Left cardiac atrium (tissue), 4 donors: ENCODE data around the gene IDH3A. TPM values are rescaled to one million over a fixed set of nuclear protein-coding genes. Genes with fewer than 3 reads are reported as not detected.

Source experiments
- ATAC-seq, 2 donors: fragments of 200-7000 bp; cut with Tn5 transposase; one replicate each; pipeline ENCODE4 v1.9.1; 2020; ENCODE audit warnings: mild to moderate bottlenecking in 2 of 2, moderate library complexity in 2 of 2
- DNase-seq: peaks from one replicate; pipeline ENCODE4 v3.0.0-alpha.2; 2020
- intact Hi-C, 2 donors: fragments of 100-400 bp; cut with DNase I; formaldehyde crosslinking; loops; one replicate each; pipeline versions ENCODE4 v1.14.1 to v1.15.1; 2022 to 2023
- long read RNA-seq: library from polyadenylated mRNA; unstranded; transcript quantifications from one replicate; pipeline ENCODE4 v2.0.0, GENCODE V29; 2021
- total RNA-seq, 2 donors: library from RNA; stranded (reverse); fragmentation: NEBNext Ultra II Directional; extraction: Animal tissue kit (Norgen Biotek cat#: 25700); gene quantifications; one replicate each; pipeline ENCODE4 v1.2.1, GENCODE V29; 2021
- donor health status: DM: no; HTN: yes; CAD: no.
- donor health status: DM: no; HTN: yes; CAD: no; lungs with severe emphysema.
- donor health status: DM: yes; HTN: yes; CAD: no.
- donor health status: Dilated cardiomyopathy.

The IDH3A gene
- 100 to 1,000 TPM; 353 to 512 TPM for total RNA-seq
- long read RNA-seq, full-length matches to known transcripts, result 433 of 527 reads
- long read RNA-seq, partial matches to known transcripts, result 30 of 527 reads
- long read RNA-seq, other reads (novel, unspliced or antisense), result 64 of 527 reads

DNA sequence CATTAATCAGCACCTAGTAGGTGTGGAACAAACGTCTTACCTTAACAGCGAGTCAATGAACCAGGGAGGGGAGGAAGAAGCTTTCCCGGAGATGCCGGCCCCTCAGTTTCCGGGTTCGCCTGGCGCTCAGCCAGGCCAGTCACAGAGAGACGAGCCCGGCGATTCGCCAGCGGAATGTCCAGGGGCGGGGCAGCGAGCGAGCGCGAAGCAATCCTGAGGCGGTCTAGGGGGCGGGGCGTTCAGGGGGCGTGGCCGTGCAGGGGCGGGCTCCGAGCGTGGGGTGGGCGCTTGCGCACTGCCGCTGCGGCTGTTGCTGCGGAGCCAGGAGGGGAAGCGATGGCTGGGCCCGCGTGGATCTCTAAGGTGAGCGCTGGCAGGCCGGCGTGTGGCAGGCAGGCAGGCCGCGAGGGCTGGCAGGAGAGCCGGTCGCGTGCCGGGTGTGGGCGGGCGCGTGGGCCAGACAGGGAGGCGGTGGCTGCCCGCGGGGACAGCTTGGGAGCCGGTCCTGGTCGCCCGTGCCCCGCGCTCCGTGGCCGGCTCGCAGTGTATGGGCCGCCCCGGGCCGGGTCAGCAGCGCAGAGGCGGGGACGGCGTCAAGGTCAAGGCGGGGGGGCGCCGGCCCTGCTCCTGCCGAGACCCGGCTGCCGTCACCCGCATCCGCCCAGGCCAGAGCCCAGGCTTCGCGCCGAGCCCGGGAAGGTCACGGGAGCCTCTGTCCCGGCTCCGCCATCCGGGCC is at the start of gene IDH3A:
IDH3A (plus strand) TSS at position 295 of the 737 bp plus-strand sequence; CDS start at position 337, 42 bp downstream.
- intact Hi-C loops, result no loop called here
- peak; percentile 100 for DNase-seq
- ATAC-seq, result peak; percentile 98 to 99

DNA sequence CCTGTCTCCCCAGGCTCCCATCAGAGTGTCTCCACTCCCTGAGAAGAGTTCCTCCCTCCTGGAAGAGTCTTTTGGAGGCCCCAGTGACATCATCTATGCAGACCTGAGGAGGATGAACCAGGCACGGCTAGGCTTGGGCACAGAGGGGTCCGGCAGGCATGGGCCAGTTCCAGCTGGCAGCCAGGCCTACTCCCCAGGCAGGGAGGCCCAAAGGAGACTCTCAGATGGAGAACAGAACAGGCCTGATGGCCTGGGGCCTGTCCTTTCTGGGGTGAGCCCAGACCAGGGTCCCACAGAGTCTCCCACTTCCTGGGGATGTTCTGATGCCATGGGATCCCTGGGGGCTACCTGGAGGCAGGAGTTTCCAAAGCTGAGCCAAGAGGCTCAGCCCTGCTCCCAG is 48.3 kb upstream of the IDH3A start:
- DNase-seq, result no peak
- intact Hi-C loops, result loop anchor here in 1 of 2 donors (5.0 kb wide), 1 partner anchor 84 kb away; no protein-coding TSS in a partner anchor
- ATAC-seq, result no peak

DNA sequence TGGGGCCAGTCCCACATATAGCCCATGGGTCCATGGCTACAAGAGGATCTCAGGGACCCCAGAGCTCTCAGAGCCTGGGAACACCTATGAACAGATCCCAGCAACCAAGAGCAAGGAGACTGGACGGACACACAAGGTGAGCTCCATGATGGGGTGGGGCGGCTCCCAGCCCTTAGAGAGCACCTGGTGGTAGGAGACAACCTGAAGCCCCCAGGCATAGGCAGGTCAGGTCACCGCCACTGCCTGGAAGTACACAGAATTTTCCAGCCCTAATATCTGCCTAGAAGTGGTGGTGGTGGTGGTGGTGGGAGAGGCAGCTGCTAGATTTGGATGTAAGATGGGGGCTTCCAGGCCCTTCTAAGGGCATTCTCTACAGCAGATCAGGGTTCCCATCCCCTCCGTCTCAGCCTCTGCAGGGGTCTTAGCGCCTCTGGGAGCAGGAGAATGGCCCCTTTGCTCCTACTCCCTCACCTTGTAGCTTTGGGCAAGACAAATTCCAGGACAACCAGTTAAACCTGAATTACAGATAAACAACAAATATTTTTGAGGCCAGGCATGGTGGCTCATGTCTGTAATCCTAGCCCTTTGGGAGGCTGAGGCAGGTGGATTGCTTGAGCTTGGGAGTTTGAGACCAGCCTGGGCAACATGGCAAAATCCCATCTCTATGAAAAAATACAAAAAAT is 47.6 kb upstream of the IDH3A start:
- ATAC-seq, result no peak
- DNase-seq, result no peak
- intact Hi-C loops, result loop anchor here in 1 of 2 donors (5.0 kb wide), 1 partner anchor 84 kb away; no protein-coding TSS in a partner anchor

GRCh38 chr15:78102211-78102610 is 47.0 kb upstream of the IDH3A start:
- DNase-seq, result no peak
- intact Hi-C loops, result loop anchor here in 1 of 2 donors (5.0 kb wide), 1 partner anchor 85 kb away; no protein-coding TSS in a partner anchor
- ATAC-seq, result no peak

GRCh38 chr15:78102741-78103140 is 46.4 kb upstream of the IDH3A start:
- DNase-seq (no peak), ATAC-seq (no peak)
- intact Hi-C loops, result loop anchor here in 1 of 2 donors (5.0 kb wide), 1 partner anchor 85 kb away; no protein-coding TSS in a partner anchor

DNA sequence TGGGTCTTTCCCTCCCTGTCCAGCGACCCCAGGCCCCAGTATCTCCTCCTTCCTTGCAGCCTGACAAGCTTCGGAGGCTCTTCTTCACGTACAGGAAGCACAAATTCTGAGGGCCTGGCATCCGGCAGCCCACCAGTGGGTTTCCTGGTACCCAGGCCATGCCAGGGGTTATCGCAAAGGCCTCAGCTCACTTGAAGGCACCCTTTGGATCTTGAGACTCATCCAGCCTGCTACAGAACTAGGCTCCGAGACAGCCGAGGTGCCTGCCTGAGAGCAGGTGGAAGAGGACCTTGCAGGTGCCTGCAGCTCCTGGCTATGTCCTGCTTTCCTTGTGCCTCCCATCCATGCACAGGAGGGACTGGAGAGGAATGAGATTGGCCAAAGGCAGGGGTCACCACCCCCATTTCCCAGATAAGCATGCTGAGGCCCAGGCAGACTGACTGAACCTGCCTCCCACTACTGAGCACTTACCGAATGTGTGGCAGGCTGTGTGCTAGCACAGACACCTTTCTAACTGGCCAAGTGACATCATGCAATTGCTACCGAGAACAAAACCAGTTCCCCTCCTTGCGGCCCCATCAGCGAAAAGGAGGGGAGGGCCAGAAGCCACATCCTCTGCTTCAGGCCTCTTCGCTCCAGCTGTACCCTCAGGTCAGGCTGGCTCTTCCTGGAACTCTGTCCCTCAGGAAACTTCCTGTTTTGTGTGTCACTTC is 45.6 kb upstream of the IDH3A start:
- intact Hi-C loops, result loop anchor here in 1 of 2 donors (5.0 kb wide), 1 partner anchor 86 kb away; no protein-coding TSS in a partner anchor
- no peak for DNase-seq
- peak; percentile 8 to 42 for ATAC-seq

DNA sequence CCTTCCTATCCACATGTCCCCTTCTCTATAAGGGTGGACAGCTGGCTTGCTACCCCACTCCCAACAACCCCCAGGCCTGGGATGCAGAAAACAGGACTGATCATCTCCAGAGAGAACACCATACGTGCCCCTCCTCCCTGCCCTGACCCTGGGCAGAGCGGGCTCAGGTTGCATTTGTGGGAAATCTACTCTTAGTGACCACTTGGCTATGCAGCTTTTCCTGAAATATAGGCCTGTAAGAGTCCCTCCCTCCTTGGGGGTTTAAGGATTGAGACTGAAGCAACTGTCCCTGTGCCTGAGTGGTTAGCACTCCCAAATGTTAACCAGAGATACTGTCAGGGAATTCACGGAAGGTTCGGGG is 45.1 kb upstream of the IDH3A start:
- intact Hi-C loops, result loop anchor here in 1 of 2 donors (5.0 kb wide), 1 partner anchor 87 kb away; no protein-coding TSS in a partner anchor
- no peak for DNase-seq

GRCh38 chr15:78104566-78105475 is 44.3 kb upstream of the IDH3A start:
- intact Hi-C loops, result loop anchor here (5.0 kb wide), 2 partner anchors 88 to 138 kb away; no protein-coding TSS in a partner anchor
- ATAC-seq, result no peak
- peak; percentile 18 for DNase-seq

More for the DNA sequence above, 45.1 kb upstream of the IDH3A start:
- ATAC-seq, result no peak

GRCh38 chr15:78105476-78106241 is 43.5 kb upstream of the IDH3A start:
- ATAC-seq (no peak), DNase-seq (peak; percentile 14)
- intact Hi-C loops, result loop anchor here in 1 of 2 donors (5.0 kb wide), 1 partner anchor 138 kb away; no protein-coding TSS in a partner anchor

- DNase-seq (peak; percentile 17), ATAC-seq (no peak)
- intact Hi-C loops, result loop anchor here in 1 of 2 donors (5.0 kb wide), 1 partner anchor 140 kb away; no protein-coding TSS in a partner anchor
These were observed 41.7 kb upstream of the IDH3A start for GRCh38 chr15:78107471-78107870.

DNA sequence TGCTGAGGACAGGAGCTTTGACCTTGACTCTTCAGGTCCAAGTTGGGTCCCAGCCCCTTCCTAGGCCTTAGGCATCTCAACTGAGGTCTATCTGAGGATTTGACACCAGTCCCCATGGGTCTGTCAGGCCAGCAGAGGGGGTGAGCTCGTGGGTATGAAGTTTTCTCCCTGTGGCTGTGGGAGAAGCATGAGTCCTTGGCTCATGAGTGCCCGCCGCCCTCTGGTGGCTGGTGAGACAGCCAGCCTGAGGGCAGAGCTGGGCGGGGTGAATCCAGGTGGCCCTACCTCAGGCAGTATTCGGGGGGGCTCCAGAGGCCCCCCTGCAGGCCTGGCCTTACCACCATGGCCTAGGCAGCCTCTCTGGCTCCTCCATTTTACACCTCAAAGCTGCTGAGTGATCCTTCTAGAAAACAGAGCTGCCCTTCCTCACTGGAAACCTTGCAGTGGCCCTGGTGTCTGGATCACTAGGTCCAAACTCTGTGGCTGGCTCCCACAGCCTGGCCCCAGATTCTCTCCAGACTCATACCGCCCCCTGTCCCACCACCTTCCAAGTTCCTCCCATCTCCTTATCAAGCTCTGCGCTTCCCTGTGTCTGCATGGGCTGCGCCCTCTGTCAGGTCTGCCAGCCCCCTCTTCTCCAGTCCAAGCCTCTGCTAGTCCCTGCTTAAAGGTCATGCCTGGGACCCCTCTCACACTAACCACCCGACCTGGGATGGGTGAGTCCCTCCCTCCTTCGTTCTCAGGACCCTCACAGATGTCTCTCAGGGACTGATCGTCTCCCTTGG is 40.7 kb upstream of the IDH3A start:
- intact Hi-C loops, result loop anchor here (2.0 to 5.0 kb wide), 3 partner anchors 108 to 150 kb away; no protein-coding TSS in a partner anchor
- DNase-seq (peak; percentile 88), ATAC-seq (peak; percentile 87 to 89)

DNA sequence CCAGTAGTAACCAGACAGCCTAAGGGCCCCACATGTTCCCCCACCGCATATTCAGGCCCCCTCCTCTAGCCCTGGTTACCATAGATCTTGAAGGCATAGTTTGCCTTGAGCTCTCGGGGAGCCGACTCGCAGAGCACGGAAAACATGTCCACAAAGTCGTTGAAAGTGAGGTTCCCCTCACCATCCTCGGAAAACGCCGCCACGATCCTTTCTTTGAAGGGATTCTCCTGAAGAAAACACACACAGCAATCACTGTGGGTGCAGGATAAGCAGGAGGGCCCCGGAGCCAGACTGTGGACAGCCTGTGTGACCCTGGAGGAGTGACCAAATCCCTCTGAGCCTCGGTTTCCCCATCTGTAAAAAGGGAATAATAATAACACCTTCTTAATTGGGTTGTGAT is 40.0 kb upstream of the IDH3A start:
- ATAC-seq (no peak), DNase-seq (no peak)
- intact Hi-C loops, result loop anchor here (2.0 to 5.0 kb wide), 3 partner anchors 108 to 150 kb away; no protein-coding TSS in a partner anchor

DNA sequence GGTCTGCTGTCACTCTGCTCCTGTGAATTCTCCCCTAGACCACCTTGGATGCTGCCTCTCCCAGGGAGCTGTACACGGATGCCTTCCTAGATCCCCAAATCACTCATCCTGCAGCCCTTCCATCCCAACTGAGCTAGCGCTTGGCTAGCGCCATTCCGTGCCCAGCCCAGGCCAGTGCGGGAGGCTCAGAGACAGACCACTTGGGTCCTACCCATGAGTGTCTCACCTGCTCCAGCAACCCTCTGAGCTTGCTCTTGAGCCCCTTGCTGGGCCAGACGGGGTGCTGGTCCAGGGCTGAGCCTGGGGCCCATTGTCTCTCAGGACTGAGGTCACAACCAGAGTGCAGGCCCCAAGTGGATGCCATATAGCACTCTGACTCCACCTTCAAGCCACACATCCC is 39.1 kb upstream of the IDH3A start:
- intact Hi-C loops, result loop anchor here (5.0 to 10.0 kb wide), 4 partner anchors 82 to 315 kb away; no protein-coding TSS in a partner anchor
- no peak for DNase-seq
- ATAC-seq, result no peak

DNA sequence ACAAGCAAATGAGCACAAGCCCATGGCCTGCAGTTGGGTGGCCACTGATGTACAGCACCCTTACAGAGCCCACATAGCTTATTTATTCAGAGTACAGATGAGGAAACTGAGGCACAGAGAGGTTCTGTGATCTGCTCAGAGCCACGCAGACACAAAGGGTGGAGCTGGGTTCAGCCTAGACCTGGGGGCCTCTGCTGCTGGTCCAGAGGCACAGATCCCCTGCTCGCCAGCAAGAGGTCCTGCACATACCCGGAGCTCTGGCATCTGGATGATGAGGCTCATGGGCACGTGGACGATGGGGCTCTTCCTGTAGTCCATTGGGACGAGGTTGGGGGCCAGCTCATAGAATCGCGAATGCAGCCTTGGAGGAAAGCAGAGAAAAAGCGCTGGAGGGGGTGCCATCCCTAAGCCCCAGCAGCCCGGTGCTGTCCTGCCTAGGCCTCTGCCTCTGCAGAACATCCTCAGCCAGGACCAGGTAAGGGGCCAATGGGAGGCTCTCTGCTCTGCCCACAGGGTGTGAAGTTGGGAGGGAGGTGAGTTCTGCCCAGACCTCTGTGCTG is 38.2 kb upstream of the IDH3A start:
- ATAC-seq (no peak), DNase-seq (no peak)
- intact Hi-C loops, result loop anchor here (5.0 to 10.0 kb wide), 4 partner anchors 81 to 314 kb away; no protein-coding TSS in a partner anchor

- no peak for DNase-seq
- intact Hi-C loops, result loop anchor here (2.0 to 10.0 kb wide), 5 partner anchors 81 to 313 kb away; no protein-coding TSS in a partner anchor
- ATAC-seq, result no peak
These were observed 37.4 kb upstream of the IDH3A start for GRCh38 chr15:78111788-78112187.

- ATAC-seq (no peak), DNase-seq (no peak)
- intact Hi-C loops, result loop anchor here (2.0 to 10.0 kb wide), 5 partner anchors 80 to 312 kb away; no protein-coding TSS in a partner anchor
These were observed 36.6 kb upstream of the IDH3A start for GRCh38 chr15:78112551-78112950.
